ENCODE data around the gene RNF113B.

- TF ChIP-seq EZH2 (IDR thresholded peaks at IDR 0.05; ENCODE audit: low read depth, unreplicated experiment) (no peak), CTCF (conservative IDR thresholded peaks at IDR 0.05; ENCODE audit: low read depth in 2 of 2) (no peak), POLR2AphosphoS5 (IDR thresholded peaks at IDR 0.05; ENCODE audit: low read depth) (no peak)
These were observed 27.5 kb upstream of the RNF113B start for GRCh38 chr13:98204546-98204945.
